GM18858 (cell line): Measurements from ENCODE around the gene C1orf21.

Experiments used
- ATAC-seq: cut with Tn5 transposase; IDR thresholded peaks from one replicate; pipeline ENCODE4 v1.9.1; 2021; ENCODE audit not compliant: unreplicated experiment

C1orf21 gene

DNA sequence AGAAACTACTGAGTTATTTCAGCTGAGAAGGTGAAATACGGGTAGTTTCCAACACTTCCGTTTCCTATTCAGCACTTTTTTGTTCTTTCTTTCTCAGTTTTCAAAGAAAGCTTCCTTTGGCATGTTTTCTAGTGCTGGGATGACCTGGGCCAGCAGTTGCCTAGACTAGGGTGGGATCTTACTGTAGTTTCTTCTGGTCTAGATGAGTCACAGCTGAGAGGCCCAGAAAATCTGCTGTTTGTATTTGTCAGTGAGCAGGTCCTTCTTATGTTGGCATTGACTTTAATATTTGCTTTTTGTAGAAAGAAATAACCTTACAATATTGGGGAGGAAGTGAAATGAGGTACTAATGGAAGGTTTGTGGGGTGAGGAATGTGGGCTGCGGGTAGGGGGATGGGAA, 22.2 kb downstream of the C1orf21 start:
- ATAC-seq: no peak

DNA sequence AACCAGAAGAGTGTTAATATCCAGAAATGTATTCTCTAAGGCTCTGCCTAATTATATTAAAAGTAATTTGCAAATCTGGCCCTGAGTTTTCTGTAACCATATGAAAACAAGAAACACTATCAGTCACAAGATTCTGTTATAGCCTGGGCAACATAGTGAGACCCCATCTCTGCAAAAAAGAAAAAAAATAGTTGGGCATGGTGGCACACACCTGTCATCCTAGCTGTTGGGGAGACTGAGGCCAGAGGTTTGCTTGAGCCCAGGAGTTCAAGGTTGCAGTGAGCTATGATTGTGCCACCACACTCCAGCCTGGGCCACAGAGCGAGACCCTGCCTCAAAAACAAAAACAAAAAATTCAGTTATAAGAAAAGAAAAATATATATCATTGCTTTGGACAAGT, 25.6 kb downstream of the C1orf21 start:
- no peak for ATAC-seq

DNA sequence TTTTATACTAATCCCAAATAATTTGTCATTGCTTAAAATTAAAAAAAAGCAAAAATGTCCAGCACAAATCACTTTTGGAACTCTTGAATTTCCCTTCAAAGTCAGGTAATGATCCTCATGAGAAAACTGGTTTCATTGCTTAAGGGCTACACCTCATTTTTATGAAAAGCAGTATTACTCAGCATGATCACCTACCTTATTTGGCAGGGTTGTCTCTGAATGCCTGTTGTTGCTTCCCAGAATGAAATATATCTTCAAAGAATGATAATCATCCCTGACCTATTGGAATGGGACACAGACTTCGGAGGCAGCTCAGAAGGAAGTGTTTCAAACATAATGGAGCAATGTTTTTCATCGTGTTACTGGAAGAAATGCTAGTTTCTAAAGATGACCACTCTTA, 29.7 kb downstream of the C1orf21 start:
- ATAC-seq: no peak

DNA sequence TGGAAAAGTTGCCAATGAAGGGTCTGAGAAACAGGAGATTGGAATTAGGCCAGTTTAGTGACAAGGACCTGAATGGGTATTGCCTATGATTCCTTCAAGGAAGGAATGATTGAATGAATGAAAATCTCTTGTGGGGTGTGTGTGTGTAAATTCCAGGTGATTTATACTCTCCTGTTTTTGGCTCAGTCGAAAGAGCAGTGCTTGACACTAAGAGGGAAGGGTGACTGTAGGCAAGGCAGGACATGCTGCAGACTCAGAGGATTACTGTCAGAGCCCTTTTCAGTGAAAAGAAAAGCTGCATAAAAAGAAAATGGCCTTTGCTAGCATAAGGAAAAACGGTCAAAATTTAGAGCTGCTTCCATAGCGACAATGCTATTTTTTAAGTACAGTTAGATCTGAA, 30.1 kb downstream of the C1orf21 start:
- ATAC-seq: no peak

- no peak for ATAC-seq
Measured at GRCh38 chr1:184417916-184418315, 31.1 kb downstream of the C1orf21 start.

DNA sequence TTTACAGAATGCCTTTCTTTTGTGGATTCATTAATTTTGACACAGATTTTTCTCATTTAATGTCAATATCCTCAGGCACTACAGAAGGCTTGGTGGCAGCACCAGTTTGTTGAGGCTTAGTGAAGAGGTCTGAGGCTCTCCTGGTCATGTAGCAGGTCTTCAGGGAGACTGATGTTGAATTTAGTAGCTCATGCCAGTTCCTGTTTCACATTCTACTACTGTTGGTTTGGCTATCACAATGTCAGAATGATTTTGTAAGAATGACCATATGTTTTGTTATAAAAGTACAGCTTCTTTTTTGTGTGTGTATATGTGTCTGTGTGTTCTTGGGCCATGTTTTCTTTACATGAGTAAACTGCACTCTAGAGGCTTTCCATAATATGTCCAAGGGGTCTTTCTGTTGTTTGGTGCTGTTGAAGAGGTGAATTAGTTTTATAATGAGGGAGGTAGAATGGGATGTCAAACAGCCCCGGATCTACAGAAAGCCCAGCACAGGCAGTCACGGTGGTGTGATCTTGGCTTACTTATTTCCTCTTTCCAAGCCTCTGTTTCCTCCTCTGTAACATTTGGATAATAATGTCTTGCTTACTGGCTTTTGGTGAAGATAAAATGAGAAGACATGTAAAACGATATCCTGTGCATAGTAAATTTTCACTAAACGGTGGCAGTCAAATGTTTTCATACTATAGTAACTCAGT, 32.0 kb downstream of the C1orf21 start:
- no peak for ATAC-seq

DNA sequence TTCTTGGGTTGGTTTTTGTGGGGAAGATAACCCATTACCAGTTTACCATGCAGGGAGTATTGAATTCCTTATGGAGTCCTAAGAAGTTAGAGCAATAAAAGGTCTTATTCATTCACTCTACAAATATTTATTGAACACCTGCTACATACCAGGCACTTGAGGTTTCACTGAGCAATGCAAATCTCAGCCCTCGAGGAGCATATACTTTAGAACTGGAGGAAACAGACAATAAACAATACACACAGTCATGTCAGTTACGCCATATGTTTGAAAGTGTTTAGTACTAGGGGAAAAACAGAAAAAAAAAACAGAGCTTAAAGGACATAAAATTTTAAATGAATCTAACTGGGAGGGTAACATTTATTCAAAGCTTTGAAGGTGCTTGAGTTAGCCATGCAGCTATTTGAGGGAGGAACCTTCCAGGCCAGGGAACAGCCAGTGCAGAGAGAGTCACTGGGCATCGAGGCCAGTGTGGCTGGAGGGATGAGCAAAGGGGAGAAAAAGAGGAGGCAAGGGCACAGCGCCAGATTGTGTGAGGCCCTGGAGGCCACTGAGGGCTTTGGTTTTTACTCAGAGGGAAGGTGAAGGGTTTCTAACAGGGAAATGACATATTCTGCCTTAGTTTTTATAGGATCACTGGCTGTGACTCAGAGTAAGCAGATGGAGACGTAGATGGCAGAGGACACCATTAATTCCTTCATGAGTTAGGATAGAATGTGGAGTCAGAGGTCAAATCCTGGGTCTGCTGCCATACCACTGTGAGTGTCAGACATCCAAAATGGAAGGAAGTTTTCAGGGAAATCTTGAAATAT, 32.7 kb downstream of the C1orf21 start:
- ATAC-seq: no peak

DNA sequence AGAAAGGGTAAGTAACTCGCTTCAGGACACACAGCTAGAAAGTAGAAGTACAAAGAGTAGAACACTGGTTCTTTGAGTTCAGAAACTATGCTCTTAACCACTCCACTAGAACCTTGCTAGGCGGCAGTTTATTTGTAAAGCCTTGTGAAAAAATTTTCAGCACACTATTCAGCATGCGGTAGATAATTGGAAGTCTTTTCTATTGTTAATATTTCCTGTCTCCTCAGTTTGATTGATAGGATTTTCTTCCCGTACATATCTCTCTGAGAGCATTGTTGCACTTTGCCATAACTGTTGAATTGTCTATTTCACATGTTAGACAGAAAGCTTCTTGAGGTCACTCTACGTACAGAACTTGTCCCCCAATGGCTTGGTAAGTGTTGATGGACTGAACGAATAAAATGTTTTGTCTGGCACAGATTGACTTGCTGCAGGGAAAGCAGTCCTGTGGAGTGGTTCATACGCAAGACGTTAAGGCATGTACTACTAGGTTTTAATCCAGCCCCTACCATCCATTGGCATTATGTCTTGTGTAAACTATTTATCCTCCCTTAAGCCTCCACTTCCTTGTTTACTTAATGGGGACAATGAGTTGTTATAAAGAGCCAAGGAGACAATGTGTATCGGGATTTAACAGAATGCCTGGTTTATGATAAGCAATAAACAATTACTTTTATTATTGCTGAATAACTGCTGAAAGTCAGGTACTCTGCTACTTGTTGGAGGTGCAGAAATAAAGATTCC, 35.8 kb downstream of the C1orf21 start:
- no peak for ATAC-seq

- ATAC-seq: no peak
Measured at GRCh38 chr1:184423649-184424048, 36.8 kb downstream of the C1orf21 start.

- no peak for ATAC-seq
Measured at GRCh38 chr1:184424157-184424556, 37.3 kb downstream of the C1orf21 start.

DNA sequence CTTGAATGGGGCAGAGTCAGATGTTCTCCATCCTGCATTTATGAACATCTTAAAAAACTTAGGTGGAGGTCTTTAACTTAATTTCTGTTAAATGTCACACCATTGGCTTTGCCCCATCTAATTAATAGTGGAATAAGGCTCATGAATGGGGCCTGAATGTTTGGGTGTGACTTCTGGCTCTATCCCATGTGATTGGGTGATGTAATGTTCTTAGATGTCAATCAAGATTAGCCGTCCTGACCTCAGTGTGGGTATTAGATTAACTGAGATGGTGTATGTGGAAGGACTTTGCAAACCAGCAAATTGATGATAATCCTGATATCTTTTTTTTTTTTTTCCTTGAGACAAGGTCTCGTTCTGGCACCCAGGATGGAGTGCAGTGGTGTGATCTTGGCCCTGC, 38.1 kb downstream of the C1orf21 start:
- ATAC-seq: no peak

DNA sequence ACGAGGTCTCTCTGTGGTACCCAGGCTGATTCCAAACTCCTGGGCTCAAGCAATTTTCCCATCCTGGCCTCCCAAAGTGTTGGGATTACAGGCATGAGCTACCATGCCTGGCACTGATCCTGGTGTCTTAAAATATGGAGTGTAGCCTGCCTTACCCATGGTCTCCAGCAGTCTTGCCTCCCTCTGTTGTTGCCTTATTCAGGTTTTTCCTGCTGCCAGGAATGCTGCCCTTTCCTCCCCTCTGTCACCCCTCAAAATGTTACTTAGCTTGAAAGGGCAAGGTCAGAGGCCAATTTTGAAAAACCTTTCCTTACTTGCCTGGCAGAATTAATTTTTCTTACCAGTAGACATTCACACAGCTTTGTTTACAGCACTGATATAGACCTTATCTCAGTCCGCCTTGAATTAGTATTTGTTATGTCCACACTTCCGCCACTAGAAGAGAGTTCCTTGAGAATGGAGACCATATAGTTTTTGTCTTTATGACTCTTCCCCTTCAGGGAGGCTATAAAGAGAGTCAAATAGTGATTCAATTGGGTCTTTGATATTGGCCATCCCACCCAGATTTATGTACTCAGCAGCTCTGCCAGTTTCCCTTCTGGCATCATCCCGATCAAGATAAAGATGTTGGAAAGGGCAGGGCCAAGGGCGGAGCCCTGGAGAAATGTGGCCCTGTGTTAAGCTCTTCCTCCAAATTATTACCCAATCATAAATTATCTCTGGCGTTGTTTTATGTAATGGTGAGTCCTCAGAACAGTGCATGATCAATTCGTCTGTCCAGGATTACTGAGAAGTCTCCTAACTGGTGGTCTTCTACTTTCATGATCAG, 38.8 kb downstream of the C1orf21 start:
- ATAC-seq: no peak

DNA sequence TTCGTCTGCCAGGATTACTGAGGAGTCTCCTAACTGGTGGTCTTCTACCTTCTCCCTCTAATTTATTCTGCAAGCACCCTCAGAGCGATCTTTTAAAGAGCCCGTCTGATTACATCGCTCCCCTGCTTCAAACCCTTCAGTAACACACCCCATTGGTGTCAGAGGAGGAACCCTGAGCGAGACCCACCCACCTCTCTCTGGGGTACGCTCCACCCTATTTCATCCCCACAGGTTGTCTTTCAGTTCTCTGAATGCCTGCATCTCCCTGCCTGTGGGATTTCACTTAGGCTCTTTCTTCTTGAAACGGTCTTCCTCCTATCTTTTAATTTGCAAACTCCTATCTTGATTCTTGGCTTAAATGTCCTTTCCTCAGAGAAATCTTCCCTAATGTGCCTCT, 39.4 kb downstream of the C1orf21 start:
- ATAC-seq: no peak

DNA sequence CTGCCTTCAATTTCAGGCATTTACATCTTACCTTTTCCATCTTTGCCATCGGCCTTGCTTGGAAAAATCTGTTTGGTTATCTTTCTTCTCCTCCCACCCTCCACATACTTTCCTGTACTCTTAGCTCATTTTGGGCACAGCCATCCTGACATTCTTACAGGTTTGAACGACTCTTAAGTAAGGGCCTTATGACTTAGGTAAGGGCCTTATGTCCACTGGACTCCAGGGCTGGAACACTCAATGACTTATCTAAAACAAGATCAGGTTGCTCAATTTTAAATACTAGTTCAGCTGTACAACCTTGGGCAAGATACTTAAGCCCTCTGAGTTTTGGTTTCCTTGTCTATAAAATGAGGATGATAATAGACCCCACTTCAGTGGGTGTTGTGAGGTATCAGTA, 40.9 kb downstream of the C1orf21 start:
- no peak for ATAC-seq

DNA sequence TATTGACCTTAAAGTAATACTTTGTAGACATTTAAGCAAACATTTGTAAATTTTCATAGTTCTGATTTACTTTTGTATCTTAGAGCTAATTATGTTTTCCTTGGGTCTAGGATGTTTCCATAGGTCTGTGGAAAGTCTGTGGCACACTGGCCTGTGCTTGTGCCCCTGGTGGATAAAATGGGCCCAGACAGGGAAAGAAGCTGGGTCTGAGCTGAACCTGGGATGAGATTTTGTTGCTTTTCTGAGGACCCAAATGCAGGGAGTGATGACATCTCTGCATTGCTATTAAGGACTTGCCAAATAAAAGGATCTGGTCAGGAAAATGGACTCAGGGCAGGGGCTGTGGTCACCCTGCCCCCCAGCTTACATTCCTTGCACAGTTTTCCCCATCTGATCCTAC, 41.8 kb downstream of the C1orf21 start:
- ATAC-seq: no peak

- ATAC-seq: no peak
Measured at GRCh38 chr1:184429335-184429734, 42.5 kb downstream of the C1orf21 start.

GRCh38 chr1:184433956-184434502, 47.2 kb downstream of the C1orf21 start:
- no peak for ATAC-seq

- ATAC-seq: no peak
Measured at GRCh38 chr1:184437291-184437690, 50.5 kb downstream of the C1orf21 start.

GRCh38 chr1:184438363-184438762, 51.5 kb downstream of the C1orf21 start:
- no peak for ATAC-seq

DNA sequence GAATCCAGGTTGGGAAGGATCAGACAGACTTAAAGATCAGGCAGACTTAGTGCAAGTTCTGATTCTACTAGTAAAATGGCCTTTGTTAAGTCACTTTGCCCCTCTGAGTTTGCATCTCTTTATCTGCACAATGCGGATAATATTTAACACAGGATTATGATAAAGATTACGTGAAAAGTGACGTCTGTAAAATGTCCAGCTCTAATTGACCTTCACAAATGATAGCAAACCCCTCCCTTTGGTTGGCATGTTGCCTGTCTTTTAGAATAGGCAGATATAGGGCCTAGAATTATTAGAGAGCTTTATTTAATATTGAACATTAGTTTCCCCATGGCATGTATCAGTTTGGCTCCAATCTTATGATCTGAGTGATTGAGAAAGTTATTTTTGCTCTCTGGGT, 55.4 kb downstream of the C1orf21 start:
- no peak for ATAC-seq

GRCh38 chr1:184443201-184443600, 56.4 kb downstream of the C1orf21 start:
- no peak for ATAC-seq
